Measurements from ENCODE around the gene NKX1-1. TPM values are rescaled to one million over a fixed set of nuclear protein-coding genes. Genes with fewer than 3 reads are reported as not detected.

Gene NKX1-1
- total RNA-seq, 1 donor from 2014 or later = not detected

Other genes with a start within 250 kb of the NKX1-1 start
- 44.0 to 58.7 TPM (median 56.4 TPM) in 3 replicates for gene SPON2, start 233.9 kb downstream of the NKX1-1 start, total RNA-seq
- 186 to 194 TPM (median 192 TPM) in 3 replicates for gene CTBP1, start 157.3 kb downstream of the NKX1-1 start, total RNA-seq
- gene MAEA, start 116.6 kb downstream of the NKX1-1 start, total RNA-seq = 73.4 to 78.2 TPM (median 74.7 TPM) in 3 replicates
- gene UVSSA, start 59.2 kb downstream of the NKX1-1 start, total RNA-seq = 62.9 to 65.9 TPM (median 63.1 TPM) in 3 replicates

Measured in mesothelial cell of epicardium (in vitro differentiated cells).